Mesenchymal stem cell (in vitro differentiated cells and primary cell): ENCODE data around the gene CELF4. TPM values are rescaled to one million over a fixed set of nuclear protein-coding genes. Genes with fewer than 3 reads are reported as not detected.

ENCODE experiments used
- DNase-seq: peaks from one replicate; pipeline ENCODE4 v3.0.0-alpha.2; 2013
- H2AFZ ChIP-seq: one replicate; pipeline ENCODE4 v1.6.1; 2013; ENCODE audit warnings: low read depth, mild to moderate bottlenecking, control low read depth, inconsistent platforms, low read length, moderate library complexity
- H2AK5ac ChIP-seq: 2 replicates; pipeline ENCODE4 v1.6.1; 2013; ENCODE audit warnings: low read length, moderate library complexity, mild to moderate bottlenecking, inconsistent platforms; ENCODE audit not compliant: severe bottlenecking
- H2BK120ac ChIP-seq: one replicate; pipeline ENCODE4 v1.6.1; 2013; ENCODE audit warnings: low read depth, mild to moderate bottlenecking, inconsistent platforms, low read length, moderate library complexity
- H2BK12ac ChIP-seq, 2 experiments: one replicate each; pipeline ENCODE4 v1.6.1; 2013; ENCODE audit warnings: inconsistent platforms in 2 of 2, low read length in 2 of 2, mild to moderate bottlenecking in 2 of 2, moderate library complexity in 2 of 2, control low read depth in 1 of 2
- H2BK15ac ChIP-seq: one replicate; pipeline ENCODE4 v1.6.1; 2013; ENCODE audit warnings: mild to moderate bottlenecking, low read depth, inconsistent platforms; ENCODE audit not compliant: poor library complexity, severe bottlenecking
- H2BK5ac ChIP-seq: 2 replicates; pipeline ENCODE4 v1.6.1; 2013; ENCODE audit warnings: low read depth, mild to moderate bottlenecking, low read length, control low read depth, inconsistent platforms; ENCODE audit not compliant: poor library complexity, severe bottlenecking
- H3K14ac ChIP-seq, 2 experiments: one replicate each; pipeline ENCODE4 v1.6.1; 2013; ENCODE audit warnings: inconsistent platforms in 2 of 2, low read length in 2 of 2, control low read depth in 1 of 2, mild to moderate bottlenecking in 1 of 2, moderate library complexity in 1 of 2
- H3K18ac ChIP-seq, 2 experiments: one replicate each; pipeline ENCODE4 v1.6.1; 2013; ENCODE audit warnings: inconsistent platforms in 2 of 2, low read length in 2 of 2, control low read depth in 1 of 2, low read depth in 1 of 2, mild to moderate bottlenecking in 1 of 2
- H3K23ac ChIP-seq, 2 experiments: one replicate each; pipeline ENCODE4 v1.6.1; 2013; ENCODE audit warnings: inconsistent platforms in 2 of 2, low read length in 2 of 2, mild to moderate bottlenecking in 2 of 2, moderate library complexity in 2 of 2, control low read depth in 1 of 2
- H3K27ac ChIP-seq: 2 replicates; pipeline ENCODE4 v1.5.1; 2013; ENCODE audit warnings: mild to moderate bottlenecking, moderate library complexity, low read length, control low read depth, inconsistent platforms; ENCODE audit not compliant: poor library complexity, severe bottlenecking
- H3K27me3 ChIP-seq, 2 experiments: 2 replicates each; pipeline versions ENCODE4 v1.6.1 to v1.7.0; 2013; ENCODE audit warnings: low read length in 2 of 2, mild to moderate bottlenecking in 2 of 2, moderate library complexity in 2 of 2, control low read depth in 1 of 2, inconsistent platforms in 1 of 2; ENCODE audit not compliant: control insufficient read depth in 1 of 2, insufficient read depth in 1 of 2
- H3K36me3 ChIP-seq, 2 experiments: 2 replicates each; pipeline versions ENCODE4 v1.6.1 to v1.7.0; 2013; ENCODE audit warnings: low read length in 2 of 2, control low read depth in 1 of 2, inconsistent platforms in 1 of 2, low read depth in 1 of 2, mild to moderate bottlenecking in 1 of 2; ENCODE audit not compliant: insufficient read depth in 2 of 2, control insufficient read depth in 1 of 2
- H3K4ac ChIP-seq, 2 experiments: one replicate each; pipeline ENCODE4 v1.6.1; 2013; ENCODE audit warnings: inconsistent platforms in 2 of 2, low read length in 2 of 2, mild to moderate bottlenecking in 2 of 2, moderate library complexity in 2 of 2, control low read depth in 1 of 2, low read depth in 1 of 2
- H3K4me1 ChIP-seq: 2 replicates; pipeline ENCODE4 v1.6.1; 2013; ENCODE audit warnings: low read depth, low read length, control low read depth; ENCODE audit not compliant: control insufficient read depth, insufficient read depth
- H3K4me2 ChIP-seq: 2 replicates; pipeline ENCODE4 v1.6.1; 2013; ENCODE audit warnings: low read length, mild to moderate bottlenecking, inconsistent platforms; ENCODE audit not compliant: poor library complexity, severe bottlenecking
- H3K4me3 ChIP-seq, 2 experiments: 2 replicates each; pipeline versions ENCODE4 v1.5.1 to v1.7.0; 2013; ENCODE audit warnings: low read length in 2 of 2, mild to moderate bottlenecking in 2 of 2, control low read depth in 1 of 2, low read depth in 1 of 2; ENCODE audit not compliant: insufficient read depth in 1 of 2
- H3K79me1 ChIP-seq: replicated peaks from 2 replicates; pipeline ENCODE4 v1.6.1; 2013; ENCODE audit warnings: mild to moderate bottlenecking, control low read depth, low read length, inconsistent platforms; ENCODE audit not compliant: poor library complexity, severe bottlenecking
- H3K9ac ChIP-seq: 2 replicates; pipeline ENCODE4 v1.7.0; 2013; ENCODE audit warnings: mild to moderate bottlenecking, low read length, moderate library complexity
- H3K9me3 ChIP-seq: 2 replicates; pipeline ENCODE4 v1.7.0; 2013; ENCODE audit warnings: mild to moderate bottlenecking, low read length; ENCODE audit not compliant: control insufficient read depth
- H4K8ac ChIP-seq: one replicate; pipeline ENCODE4 v1.6.1; 2013; ENCODE audit warnings: inconsistent platforms, mild to moderate bottlenecking, low read length, moderate library complexity
- H4K91ac ChIP-seq: one replicate; pipeline ENCODE4 v1.6.1; 2013; ENCODE audit warnings: mild to moderate bottlenecking, low read length, inconsistent platforms
- WGBS: methylation state at CpG from one replicate; pipeline ENCODE4 v1.1.7; 2013; ENCODE audit warnings: mixed read lengths; 5-methylcytosine and 5-hydroxymethylcytosine counted together
- polyA plus RNA-seq, 2 experiments: library from polyadenylated mRNA; stranded (reverse); fragments of 200-250 nt; gene quantifications; one replicate each; pipeline ENCODE4 v1.2.3, GENCODE V29; 2013

Gene CELF4
- not detected for polyA plus RNA-seq (2013, experiment 1 of 2)
- polyA plus RNA-seq (2013, experiment 2 of 2): not detected

- Histone ChIP-seq H3K23ac (peak within 1 kb of the TSS in 1 of 2 experiments; percentile 56), H4K8ac (no peak within 1 kb of the TSS), H3K36me3 (no peaks in the 10 kb centered on the region), H3K9ac (peak within 1 kb of the TSS; percentile 67), H2AFZ (peak within 1 kb of the TSS; percentile 37), H3K4me2 (peak within 1 kb of the TSS; percentile 85), H3K27me3 (peaks cover 68 to 83% of the 10 kb centered on the region in 2 experiments), H3K9me3 (no peaks in the 10 kb centered on the region), H4K91ac (no peak within 1 kb of the TSS), H3K4ac (no peak within 1 kb of the TSS), H2BK120ac (no peak within 1 kb of the TSS), H3K27ac (no peak within 1 kb of the TSS), H2BK5ac (no peak within 1 kb of the TSS), H2BK12ac (no peak within 1 kb of the TSS), H3K4me1 (peaks cover 21% of the 10 kb centered on the region), H2BK15ac (no peak within 1 kb of the TSS), H3K14ac (no peak within 1 kb of the TSS), H2AK5ac (no peak within 1 kb of the TSS), H3K79me1 (no peaks in the 10 kb centered on the region), H3K4me3 (peak within 1 kb of the TSS; percentile 29 to 79), H3K18ac (no peak within 1 kb of the TSS)
- peak; percentile 43 for DNase-seq
- 1% methylated on average over 61 of the region's 62 CpGs for WGBS
These were observed at the start of gene CELF4 for GRCh38 chr18:37565101-37565976. Gene CELF4 (minus strand): TSS chr18:37565798.

GRCh38 chr18:37613253-37613565 is 47.6 kb upstream of the CELF4 start:
- 70% methylated on average over 1 of the region's 1 CpG for WGBS
- Histone ChIP-seq H3K4me1 (no peaks in the 10 kb centered on the region), H3K9me3 (no peaks in the 10 kb centered on the region), H2BK120ac (no peak overlapping the region), H3K4ac (no peak overlapping the region), H3K27ac (no peak overlapping the region), H3K27me3 (no peaks in the 10 kb centered on the region), H3K14ac (no peak overlapping the region), H3K4me2 (no peak overlapping the region), H4K91ac (no peak overlapping the region), H4K8ac (no peak overlapping the region), H3K23ac (no peak overlapping the region), H3K18ac (no peak overlapping the region), H2AK5ac (no peak overlapping the region), H3K36me3 (no peaks in the 10 kb centered on the region), H3K79me1 (no peaks in the 10 kb centered on the region), H2BK12ac (no peak overlapping the region), H2BK15ac (no peak overlapping the region), H2AFZ (no peak overlapping the region), H3K9ac (no peak overlapping the region), H3K4me3 (no peak overlapping the region), H2BK5ac (no peak overlapping the region)
- no peak for DNase-seq

- 51% methylated on average over 5 of the region's 5 CpGs for WGBS
- H3K18ac ChIP-seq: no peak overlapping the region
These were observed 47.1 kb upstream of the CELF4 start for GRCh38 chr18:37612524-37613252.

GRCh38 chr18:37611614-37612279 is 46.1 kb upstream of the CELF4 start:
- no peak overlapping the region for H2BK120ac ChIP-seq

More at GRCh38 chr18:37612524-37613252, 47.1 kb upstream of the CELF4 start:
- Histone ChIP-seq H2AK5ac (no peak overlapping the region), H3K27ac (no peak overlapping the region), H3K4me2 (no peak overlapping the region), H3K9me3 (no peaks in the 10 kb centered on the region), H3K23ac (no peak overlapping the region), H3K9ac (peak overlapping the region; percentile 30), H3K36me3 (no peaks in the 10 kb centered on the region), H2AFZ (no peak overlapping the region), H2BK5ac (no peak overlapping the region), H2BK120ac (no peak overlapping the region), H4K8ac (no peak overlapping the region), H3K4me1 (no peaks in the 10 kb centered on the region), H3K14ac (no peak overlapping the region), H2BK15ac (no peak overlapping the region), H2BK12ac (no peak overlapping the region), H3K79me1 (no peaks in the 10 kb centered on the region), H3K4me3 (no peak overlapping the region), H3K27me3 (no peaks in the 10 kb centered on the region), H4K91ac (no peak overlapping the region), H3K4ac (no peak overlapping the region)
- DNase-seq: no peak

More at GRCh38 chr18:37611614-37612279, 46.1 kb upstream of the CELF4 start:
- H3K79me1 ChIP-seq: no peaks in the 10 kb centered on the region
- no peak overlapping the region for H3K14ac ChIP-seq
- H3K9ac ChIP-seq: peak overlapping the region; percentile 30
- H3K23ac ChIP-seq: no peak overlapping the region
- H3K4me1 ChIP-seq: no peaks in the 10 kb centered on the region
- DNase-seq: no peak
- H4K8ac ChIP-seq: no peak overlapping the region
- no peak overlapping the region for H2BK12ac ChIP-seq
- no peak overlapping the region for H4K91ac ChIP-seq
- H2AFZ ChIP-seq: no peak overlapping the region
- H3K4me2 ChIP-seq: no peak overlapping the region
- H3K4ac ChIP-seq: no peak overlapping the region
- no peak overlapping the region for H3K18ac ChIP-seq
- H2AK5ac ChIP-seq: no peak overlapping the region
- H2BK15ac ChIP-seq: no peak overlapping the region
- no peaks in the 10 kb centered on the region for H3K36me3 ChIP-seq
- H3K4me3 ChIP-seq: no peak overlapping the region
- no peaks in the 10 kb centered on the region for H3K27me3 ChIP-seq
- H3K27ac ChIP-seq: no peak overlapping the region
- no peaks in the 10 kb centered on the region for H3K9me3 ChIP-seq
- no peak overlapping the region for H2BK5ac ChIP-seq
- WGBS: 93% methylated on average over 3 of the region's 5 CpGs
